Measurements from ENCODE around the gene CD22.

Gene CD22

DNA sequence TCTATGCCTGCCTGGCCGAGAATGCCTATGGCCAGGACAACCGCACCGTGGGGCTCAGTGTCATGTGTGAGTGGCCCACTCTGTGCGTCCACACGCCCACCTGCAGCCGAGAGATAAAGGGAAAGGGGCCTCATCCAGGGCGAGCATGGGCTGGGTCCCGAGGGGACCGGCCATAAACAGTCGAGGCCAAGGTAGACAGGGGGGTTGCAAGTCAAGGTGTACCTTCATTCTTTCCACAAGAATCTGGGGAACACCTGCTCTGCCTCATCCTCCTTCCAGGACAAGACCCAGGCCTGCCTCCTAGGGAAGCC, 28.7 kb upstream of the CD22 start:
- ChIA-PET CTCF (no interaction called here), POLR2A (ENCODE audit: low non-redundant PET) (no interaction called here)
- no peak overlapping the region for H3K27ac ChIP-seq
- TF ChIP-seq, protein P1, sequence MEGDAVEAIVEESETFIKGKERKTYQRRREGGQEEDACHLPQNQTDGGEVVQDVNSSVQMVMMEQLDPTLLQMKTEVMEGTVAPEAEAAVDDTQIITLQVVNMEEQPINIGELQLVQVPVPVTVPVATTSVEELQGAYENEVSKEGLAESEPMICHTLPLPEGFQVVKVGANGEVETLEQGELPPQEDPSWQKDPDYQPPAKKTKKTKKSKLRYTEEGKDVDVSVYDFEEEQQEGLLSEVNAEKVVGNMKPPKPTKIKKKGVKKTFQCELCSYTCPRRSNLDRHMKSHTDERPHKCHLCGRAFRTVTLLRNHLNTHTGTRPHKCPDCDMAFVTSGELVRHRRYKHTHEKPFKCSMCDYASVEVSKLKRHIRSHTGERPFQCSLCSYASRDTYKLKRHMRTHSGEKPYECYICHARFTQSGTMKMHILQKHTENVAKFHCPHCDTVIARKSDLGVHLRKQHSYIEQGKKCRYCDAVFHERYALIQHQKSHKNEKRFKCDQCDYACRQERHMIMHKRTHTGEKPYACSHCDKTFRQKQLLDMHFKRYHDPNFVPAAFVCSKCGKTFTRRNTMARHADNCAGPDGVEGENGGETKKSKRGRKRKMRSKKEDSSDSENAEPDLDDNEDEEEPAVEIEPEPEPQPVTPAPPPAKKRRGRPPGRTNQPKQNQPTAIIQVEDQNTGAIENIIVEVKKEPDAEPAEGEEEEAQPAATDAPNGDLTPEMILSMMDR (conservative IDR thresholded peaks at IDR 0.05; ENCODE audit: low read depth): no peak
- DNase-seq (ENCODE audit: low spot score): no peak

GRCh38 chr19:35301961-35302360, 27.0 kb upstream of the CD22 start:
- no peak for DNase-seq (ENCODE audit: low spot score)
- H3K27ac ChIP-seq: no peak overlapping the region
- CTCF ChIA-PET: no interaction called here
- POLR2A ChIA-PET (ENCODE audit: low non-redundant PET): no interaction called here
- TF ChIP-seq, protein P1 (conservative IDR thresholded peaks at IDR 0.05; ENCODE audit: low read depth): no peak

DNA sequence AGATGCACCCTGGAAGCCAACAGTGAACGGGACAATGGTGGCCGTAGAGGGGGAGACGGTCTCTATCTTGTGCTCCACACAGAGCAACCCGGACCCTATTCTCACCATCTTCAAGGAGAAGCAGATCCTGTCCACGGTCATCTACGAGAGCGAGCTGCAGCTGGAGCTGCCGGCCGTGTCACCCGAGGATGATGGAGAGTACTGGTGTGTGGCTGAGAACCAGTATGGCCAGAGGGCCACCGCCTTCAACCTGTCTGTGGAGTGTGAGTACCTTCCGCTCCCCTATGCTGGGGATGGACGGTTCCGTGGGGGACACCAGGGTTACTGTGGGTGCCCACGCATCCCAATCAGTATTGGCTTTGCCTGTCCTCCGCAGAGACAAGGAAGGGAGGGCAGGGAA, 26.5 kb upstream of the CD22 start:
- CTCF ChIA-PET: no interaction called here
- POLR2A ChIA-PET (ENCODE audit: low non-redundant PET): no interaction called here
- DNase-seq (ENCODE audit: low spot score): no peak
- no peak overlapping the region for H3K27ac ChIP-seq
- TF ChIP-seq, protein P1 (conservative IDR thresholded peaks at IDR 0.05; ENCODE audit: low read depth): no peak

- DNase-seq (ENCODE audit: low spot score): no peak
- CTCF ChIA-PET: no interaction called here
- no peak overlapping the region for H3K27ac ChIP-seq
- TF ChIP-seq, protein P1 (conservative IDR thresholded peaks at IDR 0.05; ENCODE audit: low read depth): no peak
- POLR2A ChIA-PET (ENCODE audit: low non-redundant PET): no interaction called here
Observed at GRCh38 chr19:35303357-35303915, 25.6 kb upstream of the CD22 start.

DNA sequence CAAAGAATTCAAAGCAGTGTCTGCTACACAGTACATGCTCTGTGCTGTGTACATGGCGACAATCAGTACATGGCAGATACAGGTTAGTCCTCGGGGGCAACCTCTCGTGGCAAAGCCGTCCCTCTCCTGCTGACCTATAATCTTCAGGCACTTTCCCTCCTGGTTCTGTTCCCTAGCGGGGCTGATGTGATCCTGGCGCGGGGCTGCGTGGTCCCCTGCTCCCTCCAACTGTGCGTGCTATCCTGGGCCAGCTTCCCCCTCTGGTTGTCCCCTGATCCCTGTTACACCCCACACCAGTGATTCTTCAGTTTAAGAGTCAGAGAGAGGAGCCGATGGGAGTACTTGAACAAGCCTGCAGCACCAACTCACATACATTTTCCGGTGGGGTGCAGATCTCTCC, 25.0 kb upstream of the CD22 start:
- no peak overlapping the region for H3K27ac ChIP-seq
- no peak for DNase-seq (ENCODE audit: low spot score)
- TF ChIP-seq, protein P1 (conservative IDR thresholded peaks at IDR 0.05; ENCODE audit: low read depth): no peak
- POLR2A ChIA-PET (ENCODE audit: low non-redundant PET): no interaction called here
- CTCF ChIA-PET: no interaction called here

- ChIA-PET POLR2A (ENCODE audit: low non-redundant PET) (no interaction called here), CTCF (interaction anchor here (0.7 kb wide), 1 partner anchor 78 kb away, joined by 3 read pairs; no protein-coding TSS in a partner anchor)
- H3K27ac ChIP-seq: no peak overlapping the region
- DNase-seq (ENCODE audit: low spot score): no peak
- TF ChIP-seq, protein P1 (conservative IDR thresholded peaks at IDR 0.05; ENCODE audit: low read depth): no peak
Observed at GRCh38 chr19:35305181-35305580, 23.8 kb upstream of the CD22 start.

Measured in RWPE1 (cell line).